Kidney epithelial cell (primary cell): ENCODE results near the gene MAPK14. TPM values are rescaled to one million over a fixed set of nuclear protein-coding genes. Genes with fewer than 3 reads are reported as not detected.
A peak's percentile ranks its signal among the peaks of the same experiment; 100 is the strongest.
"Not testable (repeated sequence)": the region's sequence is repeated elsewhere in the genome, so short reads cannot be mapped to it uniquely, and the experiment has no call there.

Source experiments
- DNase-seq: peaks from one replicate; pipeline ENCODE4 v3.0.0-alpha.2; 2010; ENCODE audit warnings: low read depth
- H3K27me3 ChIP-seq: 2 replicates; pipeline ENCODE4 v1.6.0; 2011; ENCODE audit warnings: low read length; ENCODE audit not compliant: control insufficient read depth, insufficient read depth
- H3K36me3 ChIP-seq: 2 replicates; pipeline ENCODE4 v1.5.1; 2011; ENCODE audit warnings: low read length; ENCODE audit not compliant: control insufficient read depth, insufficient read depth
- H3K4me3 ChIP-seq: 2 replicates; pipeline ENCODE4 v1.5.1; 2011; ENCODE audit warnings: low read depth, mild to moderate bottlenecking, control low read depth, low read length
- total RNA-seq: library from RNA; depleted of rRNA; stranded (reverse); fragments of >200 nt; gene quantifications from 2 replicates; pipeline ENCODE4 v1.2.3, GENCODE V29; 2015
- TF ChIP-seq, protein P1 (sequence below): IDR thresholded peaks from 2 replicates; pipeline ENCODE4 v1.5.1; 2011; ENCODE audit warnings: mild to moderate bottlenecking, moderate library complexity, low read length, control low read depth, inconsistent platforms; ENCODE audit not compliant: insufficient read depth, poor library complexity, severe bottlenecking

Gene MAPK14
- total RNA-seq, 1 donor from 2014 or later: 35.9 TPM

DNA sequence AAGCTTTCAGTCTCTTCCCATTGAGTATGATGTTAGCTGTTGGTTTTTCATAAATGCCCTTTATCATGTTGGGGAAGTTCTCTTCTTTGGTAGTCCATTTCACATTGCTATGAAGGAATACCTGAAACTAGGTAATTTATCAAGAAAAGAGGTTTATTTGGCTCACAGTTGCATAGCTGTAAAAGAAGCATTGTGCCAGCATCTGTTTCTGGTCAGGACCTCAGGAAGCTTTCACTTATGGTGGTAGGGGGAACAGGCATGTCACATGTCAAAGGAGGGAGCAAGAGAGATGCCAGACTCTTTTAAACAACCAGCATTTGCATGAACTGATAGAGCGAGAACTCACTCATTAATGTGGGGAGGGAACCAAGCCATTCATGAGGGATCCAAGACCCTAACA, 54.7 kb downstream of the MAPK14 start:
- TF ChIP-seq, protein P1, sequence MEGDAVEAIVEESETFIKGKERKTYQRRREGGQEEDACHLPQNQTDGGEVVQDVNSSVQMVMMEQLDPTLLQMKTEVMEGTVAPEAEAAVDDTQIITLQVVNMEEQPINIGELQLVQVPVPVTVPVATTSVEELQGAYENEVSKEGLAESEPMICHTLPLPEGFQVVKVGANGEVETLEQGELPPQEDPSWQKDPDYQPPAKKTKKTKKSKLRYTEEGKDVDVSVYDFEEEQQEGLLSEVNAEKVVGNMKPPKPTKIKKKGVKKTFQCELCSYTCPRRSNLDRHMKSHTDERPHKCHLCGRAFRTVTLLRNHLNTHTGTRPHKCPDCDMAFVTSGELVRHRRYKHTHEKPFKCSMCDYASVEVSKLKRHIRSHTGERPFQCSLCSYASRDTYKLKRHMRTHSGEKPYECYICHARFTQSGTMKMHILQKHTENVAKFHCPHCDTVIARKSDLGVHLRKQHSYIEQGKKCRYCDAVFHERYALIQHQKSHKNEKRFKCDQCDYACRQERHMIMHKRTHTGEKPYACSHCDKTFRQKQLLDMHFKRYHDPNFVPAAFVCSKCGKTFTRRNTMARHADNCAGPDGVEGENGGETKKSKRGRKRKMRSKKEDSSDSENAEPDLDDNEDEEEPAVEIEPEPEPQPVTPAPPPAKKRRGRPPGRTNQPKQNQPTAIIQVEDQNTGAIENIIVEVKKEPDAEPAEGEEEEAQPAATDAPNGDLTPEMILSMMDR: no peak
- Histone ChIP-seq H3K4me3 (no peak overlapping the region), H3K27me3 (no peaks in the 10 kb centered on the region), H3K36me3 (peaks cover 4% of the 10 kb centered on the region)
- DNase-seq: no peak

DNA sequence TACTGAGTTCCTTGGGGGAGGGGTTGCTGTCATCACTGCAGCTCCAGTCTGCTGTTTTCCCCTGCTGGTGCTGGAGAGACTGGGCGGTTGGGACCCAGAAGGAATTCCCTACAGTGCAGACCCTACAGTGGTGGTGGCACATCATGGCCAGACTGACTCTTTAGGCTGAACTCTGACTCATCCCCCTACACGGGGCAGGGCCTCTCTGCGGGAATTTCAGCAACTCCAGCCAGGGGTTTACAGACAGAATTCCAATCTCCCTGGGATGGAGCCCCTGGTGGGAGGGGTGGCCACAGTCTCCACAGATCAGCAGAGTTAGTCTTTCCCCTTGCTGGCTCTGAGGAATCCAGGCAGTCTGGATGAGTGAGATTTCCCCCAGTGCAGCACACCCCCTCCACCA, 55.8 kb downstream of the MAPK14 start:
- Histone ChIP-seq H3K36me3 (peaks cover 4% of the 10 kb centered on the region), H3K27me3 (no peaks in the 10 kb centered on the region), H3K4me3 (no peak overlapping the region)
- no peak for DNase-seq
- TF ChIP-seq, protein P1: no peak

GRCh38 chr6:36088204-36088603, 60.6 kb downstream of the MAPK14 start:
- not testable (repeated sequence) for DNase-seq, H3K27me3 ChIP-seq, H3K4me3 ChIP-seq, H3K36me3 ChIP-seq

- Histone ChIP-seq H3K36me3 (no peaks in the 10 kb centered on the region), H3K27me3 (no peaks in the 10 kb centered on the region), H3K4me3 (no peak overlapping the region)
- TF ChIP-seq, protein P1: no peak
- DNase-seq: no peak
Observed at GRCh38 chr6:36089048-36089447, 61.4 kb downstream of the MAPK14 start.

- Histone ChIP-seq H3K36me3 (no peaks in the 10 kb centered on the region), H3K27me3 (no peaks in the 10 kb centered on the region), H3K4me3 (no peak overlapping the region)
- DNase-seq: no peak
- TF ChIP-seq, protein P1: no peak
Observed at GRCh38 chr6:36094238-36094637, 66.6 kb downstream of the MAPK14 start.

DNA sequence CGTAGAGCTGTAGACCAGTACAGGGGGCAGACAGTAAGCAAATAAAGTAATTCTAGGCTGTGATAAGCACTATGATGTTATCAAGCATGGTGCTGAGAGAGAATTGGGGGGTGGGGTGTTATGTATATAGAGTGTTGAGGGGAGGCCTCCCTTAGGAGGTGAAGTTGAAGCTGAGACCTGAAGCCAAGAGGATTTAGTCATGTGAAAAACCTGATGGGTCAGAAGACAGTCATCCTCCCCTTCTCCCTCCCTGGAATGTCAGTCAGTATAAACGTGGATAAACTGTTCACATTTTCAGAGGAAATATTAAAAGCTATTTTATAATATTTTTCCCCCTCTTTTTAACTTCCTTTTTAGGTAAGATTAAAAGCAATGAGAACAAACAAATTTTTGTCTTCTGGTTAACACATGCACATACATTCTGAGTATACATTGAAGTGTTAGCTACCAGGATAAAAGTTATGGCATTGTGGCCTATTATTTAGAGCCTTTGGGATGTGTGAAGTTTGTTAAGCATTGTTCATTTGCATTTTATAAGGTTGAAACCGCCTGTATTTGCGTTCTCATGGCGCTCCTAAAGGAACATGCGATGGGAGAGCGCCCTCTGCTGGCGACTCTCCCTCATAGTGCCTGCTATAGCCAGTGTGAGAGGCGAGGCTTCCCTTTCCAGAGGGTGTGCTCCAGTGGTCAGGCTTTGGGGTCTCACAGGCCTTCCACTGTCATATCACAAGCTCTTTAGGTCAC, 67.3 kb downstream of the MAPK14 start:
- H3K27me3 ChIP-seq: no peaks in the 10 kb centered on the region
- TF ChIP-seq, protein P1: peak; percentile 96
- no peaks in the 10 kb centered on the region for H3K36me3 ChIP-seq
- H3K4me3 ChIP-seq: no peak overlapping the region
- DNase-seq: no peak
